Ascending aorta (tissue), 2 donors: Measurements from ENCODE around the gene CACNA1H. TPM values are rescaled to one million over a fixed set of nuclear protein-coding genes. Genes with fewer than 3 reads are reported as not detected.
"Not testable (repeated sequence)": the region's sequence is repeated elsewhere in the genome, so short reads cannot be mapped to it uniquely, and the experiment has no call there.

Experiments used
- DNase-seq, 2 donors: peaks; one replicate each; pipeline ENCODE4 v3.0.0-alpha.2; 2019; ENCODE audit warnings: low spot score in 2 of 2
- H3K27ac ChIP-seq, 2 donors: fragments of 200-600 bp; sonication (generic); one replicate each; pipeline ENCODE4 v1.5.1; 2016 to 2017; ENCODE audit warnings: mild to moderate bottlenecking in 1 of 2
- H3K27me3 ChIP-seq: fragments of 200-600 bp; sonication (generic); one replicate; pipeline ENCODE4 v1.5.1; 2017
- H3K36me3 ChIP-seq, 2 donors: fragments of 200-600 bp; sonication (generic); one replicate each; pipeline ENCODE4 v1.5.1; 2016
- H3K4me1 ChIP-seq, 2 donors: fragments of 200-600 bp; sonication (generic); one replicate each; pipeline ENCODE4 v1.5.1; 2016 to 2017; ENCODE audit warnings: mild to moderate bottlenecking in 1 of 2
- H3K4me3 ChIP-seq, 2 donors: fragments of 200-600 bp; sonication (generic); one replicate each; pipeline ENCODE4 v1.5.1; 2016 to 2017; ENCODE audit warnings: mild to moderate bottlenecking in 1 of 2
- H3K9me3 ChIP-seq, 2 donors: fragments of 200-600 bp; sonication (generic); one replicate each; pipeline ENCODE4 v1.5.1; 2016
- CTCF ChIP-seq, 3 experiments: fragments of 200-600 bp in 2 of 3; fragments of 450-650 bp in 1 of 3; sonication (generic) in 2 of 3; IDR thresholded peaks; one replicate each; pipeline ENCODE4 v1.5.1; 2016 to 2019; ENCODE audit warnings: antibody characterized with exemption in 3 of 3, mild to moderate bottlenecking in 1 of 3, moderate library complexity in 1 of 3
- intact Hi-C: fragments of 100-400 bp; cut with DNase I; formaldehyde crosslinking; loops from one replicate; pipeline ENCODE4 v1.15.1; 2023
- total RNA-seq: library from RNA; depleted of rRNA; stranded (reverse); fragments of >200 nt; gene quantifications from one replicate; pipeline ENCODE4 v1.1.0, GENCODE V29; 2016

The CACNA1H gene
- total RNA-seq, 1 donor from 2014 or later: 57.5 TPM

- no peaks in the 10 kb centered on the region for H3K9me3 ChIP-seq
- no peaks in the 10 kb centered on the region for H3K36me3 ChIP-seq
- no peaks in the 10 kb centered on the region for H3K4me1 ChIP-seq
- no peak for TF ChIP-seq CTCF (IDR thresholded peaks at IDR 0.05)
- H3K27me3 ChIP-seq: no peaks in the 10 kb centered on the region
- DNase-seq: no peak
- intact Hi-C loops: no loop called here
- no peak overlapping the region for H3K27ac ChIP-seq
- no peak overlapping the region for H3K4me3 ChIP-seq
Measured at GRCh38 chr16:1196494-1196893, 43.6 kb downstream of the CACNA1H start.

- H3K4me3 ChIP-seq: no peak overlapping the region
- no peaks in the 10 kb centered on the region for H3K9me3 ChIP-seq
- no peaks in the 10 kb centered on the region for H3K4me1 ChIP-seq
- no peak for TF ChIP-seq CTCF (IDR thresholded peaks at IDR 0.05)
- no peaks in the 10 kb centered on the region for H3K27me3 ChIP-seq
- H3K27ac ChIP-seq: no peak overlapping the region
- no peak for DNase-seq
- no peaks in the 10 kb centered on the region for H3K36me3 ChIP-seq
- intact Hi-C loops: no loop called here
Measured at GRCh38 chr16:1197237-1197866, 44.4 kb downstream of the CACNA1H start.

GRCh38 chr16:1198194-1198593 is 45.3 kb downstream of the CACNA1H start:
- intact Hi-C loops: no loop called here
- H3K27me3 ChIP-seq: no peaks in the 10 kb centered on the region
- H3K9me3 ChIP-seq: no peaks in the 10 kb centered on the region
- no peak overlapping the region for H3K4me3 ChIP-seq
- DNase-seq: no peak
- no peak overlapping the region for H3K27ac ChIP-seq
- H3K36me3 ChIP-seq: no peaks in the 10 kb centered on the region
- no peak for TF ChIP-seq CTCF (IDR thresholded peaks at IDR 0.05)
- no peaks in the 10 kb centered on the region for H3K4me1 ChIP-seq

DNA sequence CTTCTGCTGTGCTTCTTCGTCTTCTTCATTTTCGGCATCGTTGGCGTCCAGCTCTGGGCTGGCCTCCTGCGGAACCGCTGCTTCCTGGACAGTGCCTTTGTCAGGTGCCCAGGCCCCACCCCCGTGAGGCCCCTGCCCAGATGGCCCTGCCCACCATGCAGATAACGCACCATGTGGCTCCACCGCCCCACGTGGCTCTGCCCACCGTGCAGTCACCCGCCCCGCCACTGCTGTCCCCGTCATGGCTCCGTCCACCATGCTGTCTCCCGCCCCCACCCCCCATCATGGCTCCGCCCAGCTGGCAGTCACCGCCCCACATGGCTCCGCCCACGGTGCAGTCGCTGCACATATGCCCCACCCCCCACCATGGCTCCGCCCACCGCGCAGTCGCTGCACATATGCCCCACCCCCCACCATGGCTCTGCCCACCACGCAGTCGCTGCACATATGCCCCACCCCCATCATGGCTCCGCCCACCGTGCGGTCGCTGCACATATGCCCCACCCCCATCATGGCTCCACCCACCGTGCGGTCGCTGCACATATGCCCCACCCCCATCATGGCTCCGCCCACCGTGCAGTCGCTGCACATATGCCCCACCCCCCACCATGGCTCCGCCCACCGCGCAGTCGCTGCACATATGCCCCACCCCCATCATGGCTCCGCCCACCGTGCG is 45.9 kb downstream of the CACNA1H start:
- DNase-seq, H3K4me1 ChIP-seq, H3K36me3 ChIP-seq, intact Hi-C loops, H3K9me3 ChIP-seq, H3K27ac ChIP-seq, H3K27me3 ChIP-seq, H3K4me3 ChIP-seq: not testable (repeated sequence)

DNA sequence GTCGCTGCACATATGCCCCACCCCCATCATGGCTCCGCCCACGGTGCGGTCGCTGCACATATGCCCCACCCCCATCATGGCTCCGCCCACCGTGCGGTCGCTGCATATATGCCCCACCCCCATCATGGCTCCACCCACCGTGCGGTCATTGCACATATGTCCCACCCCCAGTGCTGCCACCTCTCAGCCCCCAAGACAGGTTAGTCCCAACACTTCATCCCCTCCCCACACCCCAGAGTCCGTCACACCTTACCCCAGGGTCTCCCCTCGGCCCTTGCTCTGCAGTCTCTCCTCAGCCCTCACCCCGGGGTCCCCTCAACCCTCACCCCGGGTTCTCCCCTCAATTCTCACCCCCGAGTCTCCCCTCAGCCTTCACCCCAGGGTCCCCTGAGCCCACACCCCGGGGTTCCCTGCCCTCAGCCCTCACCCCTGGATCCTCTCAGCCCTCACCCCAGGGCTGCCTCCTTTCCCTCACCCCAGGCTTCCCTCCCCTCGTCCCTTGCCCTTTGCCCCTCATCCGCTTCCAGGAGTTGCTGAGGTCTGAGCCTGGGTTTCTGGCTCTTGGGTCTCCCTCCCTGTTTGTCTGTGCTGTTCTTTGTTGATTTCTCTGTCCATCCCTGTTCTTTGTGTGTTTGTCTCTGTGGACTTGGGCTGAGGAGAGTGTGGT is 46.6 kb downstream of the CACNA1H start:
- intact Hi-C loops: no loop called here
- no peaks in the 10 kb centered on the region for H3K27me3 ChIP-seq
- no peak for DNase-seq
- no peak overlapping the region for H3K27ac ChIP-seq
- TF ChIP-seq CTCF (IDR thresholded peaks at IDR 0.05): no peak
- H3K4me1 ChIP-seq: no peaks in the 10 kb centered on the region
- H3K9me3 ChIP-seq: no peaks in the 10 kb centered on the region
- H3K36me3 ChIP-seq: no peaks in the 10 kb centered on the region
- no peak overlapping the region for H3K4me3 ChIP-seq

GRCh38 chr16:1200014-1200627 is 47.2 kb downstream of the CACNA1H start:
- no peak overlapping the region for H3K27ac ChIP-seq
- H3K27me3 ChIP-seq: no peaks in the 10 kb centered on the region
- no peak overlapping the region for H3K4me3 ChIP-seq
- TF ChIP-seq CTCF (IDR thresholded peaks at IDR 0.05): no peak
- intact Hi-C loops: no loop called here
- no peaks in the 10 kb centered on the region for H3K36me3 ChIP-seq
- no peaks in the 10 kb centered on the region for H3K9me3 ChIP-seq
- no peaks in the 10 kb centered on the region for H3K4me1 ChIP-seq
- no peak for DNase-seq
